Activated naive CD4-positive, alpha-beta T cell treated with anti-CD3 and anti-CD28 coated beads, Interleukin-2, amount 50 U/mL, for 16 hours (primary cell): ENCODE results near the gene STK39.
"Not testable (repeated sequence)": the region's sequence is repeated elsewhere in the genome, so short reads cannot be mapped to it uniquely, and the experiment has no call there.

ENCODE experiments used
- DNase-seq: peaks from one replicate; pipeline ENCODE4 v3.0.0-alpha.2; 2020

The STK39 gene

GRCh38 chr2:168247341-168248261 lies at the start of gene STK39:
TSS of gene STK39 (minus strand) at chr2:168247595. CDS start at chr2:168247435, 160 bp downstream.
- peak; percentile 78 for DNase-seq

GRCh38 chr2:168295051-168295450 lies 47.7 kb upstream of the STK39 start:
- no peak for DNase-seq

- DNase-seq: no peak
Measured at GRCh38 chr2:168294409-168294808, 47.0 kb upstream of the STK39 start.

- no peak for DNase-seq
Measured at GRCh38 chr2:168293766-168294165, 46.4 kb upstream of the STK39 start.

- no peak for DNase-seq
Measured at GRCh38 chr2:168290391-168290790, 43.0 kb upstream of the STK39 start.

GRCh38 chr2:168289880-168290279 lies 42.5 kb upstream of the STK39 start:
- no peak for DNase-seq

GRCh38 chr2:168286535-168286934 lies 39.1 kb upstream of the STK39 start:
- DNase-seq: no peak

- DNase-seq: no peak
Measured at GRCh38 chr2:168278424-168278888, 31.1 kb upstream of the STK39 start.

- DNase-seq: no peak
Measured at GRCh38 chr2:168277276-168277675, 29.9 kb upstream of the STK39 start.

- no peak for DNase-seq
Measured at GRCh38 chr2:168272225-168272624, 24.8 kb upstream of the STK39 start.

GRCh38 chr2:168262926-168263325 lies 15.5 kb upstream of the STK39 start:
- DNase-seq: not testable (repeated sequence)

- DNase-seq: no peak
Measured at GRCh38 chr2:168256448-168256847, 9.1 kb upstream of the STK39 start.

GRCh38 chr2:168255866-168256265 lies 8.5 kb upstream of the STK39 start:
- no peak for DNase-seq

- no peak for DNase-seq
Measured at GRCh38 chr2:168255103-168255502, 7.7 kb upstream of the STK39 start.

- DNase-seq: no peak
Measured at GRCh38 chr2:168254158-168254935, 7.0 kb upstream of the STK39 start.

GRCh38 chr2:168253379-168253778 lies 6.0 kb upstream of the STK39 start:
- DNase-seq: no peak

GRCh38 chr2:168252976-168253375 lies 5.6 kb upstream of the STK39 start:
- DNase-seq: no peak

- DNase-seq: peak; percentile 76
Measured at GRCh38 chr2:168246483-168247340, 683 bp downstream of the STK39 start.

GRCh38 chr2:168246072-168246482 lies 1.3 kb downstream of the STK39 start:
- no peak for DNase-seq

- no peak for DNase-seq
Measured at GRCh38 chr2:168245074-168245825, 2.1 kb downstream of the STK39 start.

- peak; percentile 55 for DNase-seq
Measured at GRCh38 chr2:168244318-168244717, 3.1 kb downstream of the STK39 start.

GRCh38 chr2:168243061-168243460 lies 4.3 kb downstream of the STK39 start:
- no peak for DNase-seq
